OCI-LY1 (cell line): ENCODE data around the gene TBL3.

Experiments used
- H2AFZ ChIP-seq: fragments of 200-600 bp; sonication (generic), shearing (Covaris generic); 2 replicates; pipeline ENCODE4 v1.6.0; 2014; ENCODE audit warnings: antibody characterized with exemption, mild to moderate bottlenecking, low read length
- H3F3A ChIP-seq: fragments of 200-600 bp; sonication (generic), shearing (Covaris generic); 2 replicates; pipeline ENCODE4 v1.6.0; 2014; ENCODE audit warnings: mild to moderate bottlenecking, antibody characterized with exemption, low read length, moderate library complexity; ENCODE audit not compliant: insufficient read depth
- H3K27ac ChIP-seq: fragments of 200-600 bp; sonication (generic); 2 replicates; pipeline ENCODE4 v1.5.1; 2014; ENCODE audit warnings: low read length, mixed run types, mild to moderate bottlenecking, low read depth; ENCODE audit not compliant: poor library complexity, severe bottlenecking
- H3K27me3 ChIP-seq: fragments of 200-600 bp; sonication (generic); 2 replicates; pipeline ENCODE4 v1.6.0; 2014; ENCODE audit warnings: antibody characterized with exemption, mild to moderate bottlenecking, low read length, moderate library complexity; ENCODE audit not compliant: insufficient read depth
- H3K36me3 ChIP-seq: fragments of 200-600 bp; sonication (generic); 2 replicates; pipeline ENCODE4 v1.6.1; 2014; ENCODE audit warnings: mild to moderate bottlenecking, antibody characterized with exemption, low read length, moderate library complexity, mixed read lengths; ENCODE audit not compliant: insufficient read depth
- H3K4me1 ChIP-seq: fragments of 200-600 bp; sonication (generic); 2 replicates; pipeline ENCODE4 v1.5.1; 2014; ENCODE audit warnings: mild to moderate bottlenecking, low read length, moderate library complexity; ENCODE audit not compliant: insufficient read depth, severe bottlenecking
- H3K4me2 ChIP-seq: fragments of 200-600 bp; sonication (generic), shearing (Covaris generic); 2 replicates; pipeline ENCODE4 v1.6.1; 2014; ENCODE audit warnings: low read length
- H3K4me3 ChIP-seq: fragments of 200-600 bp; sonication (generic); 2 replicates; pipeline ENCODE4 v1.5.1; 2014; ENCODE audit warnings: low read length, low read depth, mild to moderate bottlenecking, mixed read lengths; ENCODE audit not compliant: poor library complexity, severe bottlenecking
- H3K79me2 ChIP-seq: fragments of 200-600 bp; shearing (Covaris generic); 2 replicates; pipeline ENCODE4 v1.6.1; 2016; ENCODE audit warnings: mixed run types, low read length, mixed read lengths; ENCODE audit not compliant: insufficient read depth
- H3K9ac ChIP-seq: fragments of 200-600 bp; sonication (generic), shearing (Covaris generic); 2 replicates; pipeline ENCODE4 v1.6.1; 2014; ENCODE audit warnings: mild to moderate bottlenecking, low read length, mixed read lengths
- H3K9me2 ChIP-seq: fragments of 200-600 bp; sonication (generic), shearing (Covaris generic); 2 replicates; pipeline ENCODE4 v1.6.1; 2014; ENCODE audit warnings: low read depth, mild to moderate bottlenecking, low read length, mixed read lengths
- H3K9me3 ChIP-seq: fragments of 200-600 bp; shearing (Covaris generic); 2 replicates; pipeline ENCODE4 v1.6.1; 2014; ENCODE audit warnings: low read length, mixed read lengths
- H4K20me1 ChIP-seq: fragments of 200-600 bp; sonication (generic), shearing (Covaris generic); 2 replicates; pipeline ENCODE4 v1.6.0; 2016; ENCODE audit warnings: mild to moderate bottlenecking, low read length; ENCODE audit not compliant: insufficient read depth
- CTCF ChIP-seq: fragments of 200-600 bp; sonication (generic), shearing (Covaris generic); IDR thresholded peaks from 2 replicates; pipeline ENCODE4 v1.5.1; 2017; ENCODE audit warnings: mild to moderate bottlenecking, antibody characterized with exemption, low read length, moderate library complexity, mixed read lengths
- EZH2 ChIP-seq: fragments of 200-600 bp; sonication (generic), shearing (Covaris generic); IDR thresholded peaks from 2 replicates; pipeline ENCODE4 v1.8.0; 2017; ENCODE audit warnings: borderline replicate concordance, mixed run types, mild to moderate bottlenecking, antibody characterized with exemption, low read length, moderate library complexity, mixed read lengths

The TBL3 gene

GRCh38 chr16:1998852-1999801, 27.3 kb downstream of the TBL3 start:
- no peaks in the 10 kb centered on the region for H4K20me1 ChIP-seq
- no peaks in the 10 kb centered on the region for H3K9me3 ChIP-seq
- H3K27ac ChIP-seq: no peak overlapping the region
- no peaks in the 10 kb centered on the region for H3K79me2 ChIP-seq
- no peak overlapping the region for H3K4me2 ChIP-seq
- H3K9ac ChIP-seq: no peak overlapping the region
- H2AFZ ChIP-seq: no peak overlapping the region
- H3K27me3 ChIP-seq: no peaks in the 10 kb centered on the region
- peaks cover 75% of the 10 kb centered on the region for H3K36me3 ChIP-seq
- no peaks in the 10 kb centered on the region for H3F3A ChIP-seq
- H3K4me1 ChIP-seq: peaks cover 3% of the 10 kb centered on the region
- no peak for TF ChIP-seq CTCF
- no peak for TF ChIP-seq EZH2
- H3K4me3 ChIP-seq: no peak overlapping the region
- no peaks in the 10 kb centered on the region for H3K9me2 ChIP-seq

GRCh38 chr16:1999866-2000514, 28.1 kb downstream of the TBL3 start:
- no peaks in the 10 kb centered on the region for H3K79me2 ChIP-seq
- H3K4me1 ChIP-seq: peaks cover 7% of the 10 kb centered on the region
- H3F3A ChIP-seq: no peaks in the 10 kb centered on the region
- TF ChIP-seq EZH2 (no peak), CTCF (no peak)
- H3K4me2 ChIP-seq: no peak overlapping the region
- H3K27ac ChIP-seq: no peak overlapping the region
- no peak overlapping the region for H3K9ac ChIP-seq
- peaks cover 75% of the 10 kb centered on the region for H3K36me3 ChIP-seq
- no peak overlapping the region for H2AFZ ChIP-seq
- H3K9me2 ChIP-seq: no peaks in the 10 kb centered on the region
- no peaks in the 10 kb centered on the region for H3K9me3 ChIP-seq
- no peaks in the 10 kb centered on the region for H3K27me3 ChIP-seq
- no peak overlapping the region for H3K4me3 ChIP-seq
- H4K20me1 ChIP-seq: no peaks in the 10 kb centered on the region

GRCh38 chr16:2001035-2001434, 29.2 kb downstream of the TBL3 start:
- H4K20me1 ChIP-seq: no peaks in the 10 kb centered on the region

More at GRCh38 chr16:2001035-2001434, 29.2 kb downstream of the TBL3 start:
- no peaks in the 10 kb centered on the region for H3K27me3 ChIP-seq
- H3K27ac ChIP-seq: no peak overlapping the region
- H3K4me3 ChIP-seq: no peak overlapping the region
- H3K36me3 ChIP-seq: peaks cover 71% of the 10 kb centered on the region
- H3K9me3 ChIP-seq: no peaks in the 10 kb centered on the region
- H3K79me2 ChIP-seq: no peaks in the 10 kb centered on the region
- H3K9me2 ChIP-seq: no peaks in the 10 kb centered on the region
- no peak overlapping the region for H2AFZ ChIP-seq
- no peaks in the 10 kb centered on the region for H3F3A ChIP-seq
- TF ChIP-seq CTCF: no peak
- peaks cover 17% of the 10 kb centered on the region for H3K4me1 ChIP-seq
- H3K4me2 ChIP-seq: no peak overlapping the region
- H3K9ac ChIP-seq: no peak overlapping the region
